Hepatic stellate cell (primary cell): ENCODE data around the gene MROH2A.
A peak's percentile ranks its signal among the peaks of the same experiment; 100 is the strongest.

Source experiments
- DNase-seq: peaks from one replicate; pipeline ENCODE4 v3.0.0; 2011; ENCODE audit warnings: low spot score

MROH2A gene

DNA sequence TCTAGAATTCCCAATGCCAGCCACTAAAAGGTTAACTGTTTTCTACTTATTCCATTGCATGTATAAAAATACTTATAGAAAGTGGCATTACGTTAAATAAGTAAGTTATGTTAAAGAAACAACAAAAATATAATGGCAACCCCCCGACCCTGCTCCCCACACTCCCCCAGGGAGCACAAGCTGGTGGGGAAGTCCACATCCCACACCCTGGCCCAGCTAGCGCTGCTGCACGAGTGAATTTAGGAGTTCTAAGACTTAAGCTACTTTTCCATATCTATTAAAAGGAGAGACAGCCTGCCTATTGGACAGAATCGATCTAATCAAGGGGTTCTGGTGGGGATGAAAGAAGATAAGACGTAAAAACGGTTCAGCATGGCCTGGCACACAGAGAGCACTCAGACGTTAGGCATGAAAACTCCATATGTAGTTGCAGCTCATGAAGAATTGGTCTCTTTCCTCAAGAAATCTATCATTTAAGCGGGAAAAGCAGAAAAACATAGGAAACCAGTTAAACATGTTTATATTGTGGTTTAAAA lies 59.6 kb downstream of the MROH2A start:
- DNase-seq, result no peak

DNA sequence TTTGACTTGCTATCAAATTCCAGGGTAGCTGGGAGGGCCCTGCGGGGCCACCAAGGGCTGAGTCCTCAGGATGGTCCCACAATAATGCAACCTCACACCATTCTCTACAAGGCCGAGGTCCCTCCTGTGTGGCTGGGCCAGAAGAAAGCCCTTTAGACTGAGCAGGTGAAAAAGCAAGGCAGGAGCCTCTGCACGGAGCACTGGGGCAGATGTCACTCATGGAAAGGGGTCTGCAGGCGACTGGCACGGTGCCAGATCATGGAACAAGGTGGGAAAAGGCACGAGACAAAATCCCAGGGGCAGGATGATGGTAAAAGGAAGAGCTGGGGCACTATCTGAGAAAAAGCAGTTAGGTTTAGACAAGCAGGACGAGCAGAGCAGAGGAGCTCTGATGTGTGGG lies 60.1 kb downstream of the MROH2A start:
- no peak for DNase-seq

- no peak for DNase-seq
These were observed 60.8 kb downstream of the MROH2A start for GRCh38 chr2:233838726-233839446.

DNA sequence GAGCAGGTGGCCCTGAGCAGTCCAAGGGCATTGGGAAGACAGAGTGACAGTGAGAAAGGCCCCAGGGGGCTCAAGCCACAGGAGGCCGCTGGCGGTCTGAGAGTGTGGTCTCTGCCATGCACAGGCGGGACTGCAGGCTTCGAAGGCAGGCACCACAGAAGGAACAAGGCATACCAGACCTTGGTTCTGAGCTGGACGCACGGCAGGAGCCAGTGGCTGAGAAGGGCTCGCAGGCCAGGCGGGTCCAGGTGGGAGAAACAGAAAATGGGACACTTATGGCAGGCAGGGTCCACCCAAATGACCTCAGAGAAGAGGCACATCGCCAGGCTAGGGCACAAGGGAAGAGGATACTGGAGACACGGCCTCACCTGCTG lies 61.3 kb downstream of the MROH2A start:
- DNase-seq, result no peak

DNA sequence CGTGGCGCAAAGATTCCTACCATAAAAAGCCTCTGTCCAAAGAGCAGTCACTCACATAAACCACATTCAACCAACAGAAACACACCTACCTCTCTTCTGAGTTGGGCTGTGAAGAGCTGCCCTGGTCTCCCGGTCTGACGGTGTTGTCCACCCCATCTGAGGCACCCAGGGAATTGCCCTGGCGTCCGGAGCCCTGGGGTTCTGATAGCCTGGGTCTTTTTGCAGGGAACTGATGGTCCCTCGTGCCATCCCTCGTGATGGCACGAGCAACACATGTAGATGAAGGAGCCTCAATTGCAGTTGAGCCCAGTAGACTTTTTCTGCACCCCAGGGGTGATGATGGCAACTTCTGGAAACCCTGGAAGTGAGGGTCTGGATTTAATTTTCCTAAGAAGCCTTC lies 62.4 kb downstream of the MROH2A start:
- DNase-seq, result no peak

GRCh38 chr2:233841183-233841582 lies 63.1 kb downstream of the MROH2A start:
- no peak for DNase-seq

DNA sequence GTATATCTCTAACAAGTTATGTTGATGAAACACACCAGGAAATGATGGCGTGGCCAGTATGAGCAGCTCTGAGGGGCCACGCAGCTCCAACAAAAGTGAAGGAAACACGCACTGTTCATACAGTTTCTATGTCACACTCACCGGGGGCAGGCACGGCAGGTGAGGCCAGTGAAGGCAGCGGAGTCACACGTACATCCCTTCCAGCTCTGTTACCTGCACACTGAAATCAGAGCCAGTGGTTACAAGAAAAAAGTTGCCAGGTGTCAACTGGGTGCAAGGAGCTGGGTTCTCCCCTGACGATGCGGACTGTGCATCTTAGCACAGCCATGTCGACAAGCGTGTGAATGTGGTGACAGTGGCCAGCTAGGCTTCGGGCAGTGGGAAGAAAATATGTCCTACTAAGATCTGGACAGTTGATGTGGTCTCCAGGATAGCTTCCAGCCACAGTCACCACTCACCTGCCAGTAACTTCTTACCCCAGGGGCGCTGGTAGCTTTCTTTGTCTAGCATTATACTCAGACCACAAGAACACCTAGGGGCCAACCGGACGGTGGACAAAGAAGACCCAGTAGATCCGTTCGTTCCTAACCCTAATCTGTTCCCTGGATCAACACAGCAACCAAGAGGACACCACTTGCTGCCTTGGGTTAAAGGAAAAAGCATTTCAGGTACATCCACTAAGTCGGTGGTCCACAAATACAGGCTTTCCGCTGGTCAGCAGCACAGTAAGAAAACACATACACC lies 66.1 kb downstream of the MROH2A start:
- DNase-seq, result no peak

GRCh38 chr2:233844836-233845235 lies 66.7 kb downstream of the MROH2A start:
- DNase-seq, result no peak

- DNase-seq, result no peak
These were observed 67.4 kb downstream of the MROH2A start for GRCh38 chr2:233845301-233846060.

- no peak for DNase-seq
These were observed 68.5 kb downstream of the MROH2A start for GRCh38 chr2:233846387-233847247.

DNA sequence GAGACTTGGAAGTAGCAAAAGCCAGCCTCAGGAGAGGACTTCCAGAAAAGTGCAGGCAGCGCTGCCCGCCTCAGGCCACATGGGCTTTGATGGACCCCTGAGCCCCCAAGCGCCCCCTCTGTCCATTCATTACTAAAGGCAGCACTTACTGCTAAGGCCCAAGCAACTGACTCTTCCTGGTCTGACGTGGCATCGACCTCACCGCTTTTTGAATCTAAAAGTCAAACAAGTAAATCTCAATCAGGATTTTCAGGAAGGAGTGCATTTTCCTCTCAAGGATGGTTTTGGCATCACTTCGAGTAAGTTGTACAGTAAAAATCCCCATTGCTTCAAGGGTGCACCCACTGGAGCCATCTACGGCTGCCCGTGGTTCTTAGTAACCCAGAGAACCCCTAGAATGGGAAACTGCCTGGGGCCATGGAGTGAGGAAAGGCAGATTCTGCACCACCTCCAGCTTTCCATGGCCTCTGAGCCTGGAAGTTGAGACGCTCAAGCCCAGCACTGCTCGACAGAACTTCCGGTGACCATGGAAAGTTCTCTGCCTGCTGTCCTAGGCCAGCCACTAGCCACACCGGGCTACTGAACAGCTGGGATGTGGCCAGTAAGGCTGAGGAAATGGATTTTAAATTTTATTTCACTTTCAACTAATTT lies 69.2 kb downstream of the MROH2A start:
- no peak for DNase-seq

GRCh38 chr2:233848276-233848675 lies 70.1 kb downstream of the MROH2A start:
- DNase-seq, result no peak

GRCh38 chr2:233849607-233850271 lies 71.6 kb downstream of the MROH2A start:
- no peak for DNase-seq

DNA sequence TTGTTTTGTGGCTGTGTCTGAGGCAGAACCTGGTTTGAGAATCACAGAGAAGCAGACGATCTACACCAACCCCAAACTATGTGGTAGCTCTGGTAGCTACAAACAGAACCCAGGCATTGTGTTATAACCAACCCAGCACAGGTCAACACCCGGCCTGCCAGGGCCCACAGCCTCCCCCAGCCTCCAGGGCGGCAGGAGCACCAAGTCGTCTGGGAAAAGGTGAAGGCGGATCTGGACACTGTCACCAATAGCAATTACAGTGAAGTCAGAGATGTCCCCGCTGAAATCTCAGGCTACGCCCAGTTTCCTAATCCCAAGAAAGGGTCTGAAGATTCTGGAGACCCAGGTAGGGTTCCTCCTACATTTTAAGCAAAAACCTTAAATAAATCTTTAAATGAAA lies 72.6 kb downstream of the MROH2A start:
- DNase-seq, result no peak

GRCh38 chr2:233851169-233851568 lies 73.0 kb downstream of the MROH2A start:
- DNase-seq, result no peak

DNA sequence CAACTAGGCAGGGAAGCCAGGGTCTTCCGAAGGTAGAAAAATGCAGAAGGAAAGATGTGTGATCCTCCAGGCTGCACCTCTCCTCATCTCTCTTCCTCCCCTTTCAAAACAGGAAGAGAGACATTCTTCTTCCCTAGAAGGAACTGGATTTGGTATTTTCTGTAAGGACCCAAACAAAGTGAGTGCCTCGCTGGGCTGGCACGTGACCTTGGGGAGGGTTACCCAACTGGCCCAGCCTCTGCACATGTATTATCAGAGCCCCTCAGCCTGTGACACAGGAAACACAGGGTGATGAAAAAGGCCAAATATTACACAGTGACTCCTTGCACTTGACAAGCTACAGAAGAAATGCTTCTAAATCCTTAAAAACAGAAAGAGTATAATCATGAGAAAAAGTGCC lies 73.9 kb downstream of the MROH2A start:
- no peak for DNase-seq

DNA sequence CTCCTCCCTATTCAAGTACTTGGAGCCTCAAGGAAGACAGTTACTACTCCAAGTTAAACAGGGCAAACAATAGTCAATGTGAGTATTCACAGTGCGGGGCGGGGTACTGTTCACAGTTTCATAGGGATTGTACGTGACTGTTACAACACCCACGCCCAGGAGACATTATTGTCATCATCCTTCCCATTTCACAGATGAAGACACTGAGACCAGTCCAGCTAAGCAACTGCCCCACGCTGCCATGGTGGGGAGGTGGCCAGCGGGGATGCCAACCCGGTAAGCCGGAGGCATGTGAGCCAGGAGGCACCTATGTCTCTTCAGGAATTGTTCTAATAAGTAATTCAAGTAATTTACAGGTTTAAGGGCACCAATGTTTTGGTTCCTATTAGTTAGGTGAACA lies 75.2 kb downstream of the MROH2A start:
- DNase-seq, result no peak

- DNase-seq, result no peak
These were observed 75.7 kb downstream of the MROH2A start for GRCh38 chr2:233853883-233854240.

- peak; percentile 100 for DNase-seq
These were observed 76.3 kb downstream of the MROH2A start, which contains the start of gene HJURP for GRCh38 chr2:233854241-233854981. Gene HJURP, minus strand, starts transcription at chr2:233854535. Its CDS starts 35 bp downstream, at chr2:233854500.

GRCh38 chr2:233855345-233855744 lies 77.2 kb downstream of the MROH2A start:
- DNase-seq, result no peak
